SK-N-DZ (cell line): ENCODE results near the gene ATG10.
"Not testable (repeated sequence)": the region's sequence is repeated elsewhere in the genome, so short reads cannot be mapped to it uniquely, and the experiment has no call there.

Source experiments
- DNase-seq: peaks from one replicate; pipeline ENCODE4 v3.0.0-alpha.2; 2015; ENCODE audit warnings: low spot score

Gene ATG10

GRCh38 chr5:82218374-82219156 is 246.7 kb downstream of the ATG10 start:
- DNase-seq: no peak

DNA sequence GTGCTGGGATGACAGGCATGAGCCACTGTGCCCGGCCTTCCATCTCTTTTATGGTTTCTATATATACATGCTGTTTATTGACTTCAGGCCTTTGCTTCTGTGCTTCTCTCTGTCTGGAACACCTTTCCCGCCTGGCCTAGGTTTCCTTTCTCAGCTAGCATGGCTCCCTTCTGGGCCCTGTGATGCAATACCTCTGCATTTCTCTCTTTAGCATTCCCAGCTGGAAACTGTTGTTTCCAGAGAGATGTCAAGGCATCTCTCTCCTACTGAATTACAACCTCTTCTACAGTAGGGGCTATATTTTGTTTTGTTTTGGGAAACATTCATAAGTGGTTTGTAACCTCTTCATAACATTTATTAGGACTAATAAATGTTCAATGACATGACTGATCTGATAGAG is 249.2 kb downstream of the ATG10 start:
- DNase-seq: no peak

DNA sequence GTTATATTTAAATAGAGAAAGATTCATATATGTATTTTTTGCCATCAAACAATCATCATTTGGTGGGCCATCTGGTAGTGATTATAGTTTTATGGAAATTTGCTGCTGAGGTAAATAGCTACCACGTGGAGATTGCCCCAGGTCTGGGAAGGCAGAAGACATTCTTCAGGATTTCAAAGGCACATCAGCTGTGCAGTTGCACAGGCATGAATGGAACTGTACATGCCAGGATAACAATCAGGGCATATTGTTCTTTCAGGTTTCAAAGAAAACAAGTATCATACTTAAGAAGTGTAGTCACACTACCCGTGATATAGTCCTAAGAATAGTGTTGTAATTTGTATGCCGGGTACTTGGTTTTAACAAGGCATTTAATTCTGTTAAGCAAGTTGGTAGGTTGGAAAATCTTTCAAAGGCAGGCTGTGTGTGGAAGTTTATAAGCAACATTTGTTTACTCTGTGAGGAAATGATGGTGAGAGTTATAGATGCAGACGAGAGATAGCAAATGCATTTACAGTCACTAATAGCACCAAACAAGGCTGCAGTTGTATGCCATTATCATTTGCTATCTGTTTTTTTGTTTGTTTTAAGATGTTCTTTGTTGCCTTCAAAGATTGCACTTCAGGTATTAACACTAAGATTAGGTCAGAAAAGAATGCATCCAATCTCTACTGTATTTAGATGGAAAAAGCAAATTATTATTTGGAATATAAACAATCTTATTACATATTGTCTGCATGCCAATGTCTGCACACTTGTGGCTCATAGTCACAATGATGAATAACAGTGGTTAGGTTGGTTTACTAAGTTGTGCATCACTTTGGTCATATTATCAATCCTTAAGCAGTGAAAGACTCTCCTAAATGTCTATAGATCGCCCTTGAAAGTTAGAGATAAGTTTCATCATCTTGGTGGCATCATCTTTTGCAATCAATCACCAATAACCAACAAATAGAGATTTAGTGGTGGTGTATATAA is 251.1 kb downstream of the ATG10 start:
- DNase-seq: no peak

- peak; percentile 68 for DNase-seq
These were observed 253.8 kb downstream of the ATG10 start for GRCh38 chr5:82225525-82226172.

DNA sequence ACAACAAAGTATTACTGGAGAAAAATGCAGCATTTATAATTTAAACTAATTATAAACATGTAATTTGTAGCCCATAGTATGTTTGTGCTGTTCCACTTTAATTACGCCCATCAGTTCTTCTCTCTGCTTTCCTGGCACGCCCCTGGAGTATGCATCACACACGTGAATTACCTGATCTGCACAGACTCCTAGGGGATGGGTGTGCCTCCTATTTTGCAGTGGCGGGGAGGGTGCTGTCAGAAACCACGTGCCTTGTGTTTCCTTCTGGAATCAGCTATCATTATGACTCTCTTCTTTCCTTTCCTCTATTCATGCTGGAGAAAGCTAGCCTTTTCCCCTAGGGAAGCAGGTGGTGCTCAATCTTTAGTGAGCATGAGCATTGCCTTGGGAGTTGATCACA is 263.1 kb downstream of the ATG10 start:
- DNase-seq: no peak

- DNase-seq: peak; percentile 5
These were observed 272.3 kb downstream of the ATG10 start for GRCh38 chr5:82244151-82244550.

GRCh38 chr5:82244854-82245635 is 273.2 kb downstream of the ATG10 start:
- DNase-seq: peak; percentile 12

- no peak for DNase-seq
These were observed 275.2 kb downstream of the ATG10 start for GRCh38 chr5:82246960-82247574.

- no peak for DNase-seq
These were observed 280.9 kb downstream of the ATG10 start for GRCh38 chr5:82252744-82253143.

- no peak for DNase-seq
These were observed 284.0 kb downstream of the ATG10 start for GRCh38 chr5:82255844-82256243.

DNA sequence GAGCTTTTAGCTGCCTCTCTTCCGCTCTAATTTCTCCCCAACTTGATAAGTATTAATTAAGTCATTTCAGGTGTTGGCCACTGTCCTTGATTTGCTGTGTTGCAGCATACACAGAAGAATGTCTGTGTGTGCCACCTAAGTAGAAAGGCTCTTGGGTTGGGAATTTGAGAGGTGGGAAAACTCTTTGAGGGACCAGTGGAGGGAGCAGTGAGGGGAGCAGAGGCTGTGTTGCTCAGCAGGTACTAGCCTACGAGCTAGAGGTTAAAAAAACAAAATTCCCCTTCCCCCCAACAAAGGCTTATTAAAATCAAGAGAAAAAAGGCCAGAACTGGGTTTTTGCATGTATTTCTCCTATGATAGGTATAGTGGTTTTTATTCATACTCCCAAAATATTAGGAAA is 285.4 kb downstream of the ATG10 start:
- no peak for DNase-seq

DNA sequence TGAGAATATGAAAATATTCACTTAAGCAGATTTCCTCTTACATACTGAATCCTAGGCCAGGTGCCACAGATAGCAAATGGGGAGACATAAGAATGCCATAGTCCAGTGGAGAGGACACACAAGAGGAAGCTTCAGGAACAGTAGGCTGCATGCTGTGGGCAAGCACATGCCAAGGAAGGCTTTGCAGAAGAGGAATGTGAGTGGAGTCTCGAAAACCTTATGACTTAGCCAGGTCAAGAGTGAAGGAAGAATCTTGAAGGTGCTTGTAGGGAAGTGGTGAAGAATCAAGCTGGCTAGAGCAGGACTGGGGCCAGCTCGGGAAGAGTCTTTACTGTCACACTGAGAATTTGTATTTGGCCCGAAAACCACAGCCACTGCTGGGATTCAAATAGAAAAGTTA is 285.9 kb downstream of the ATG10 start:
- no peak for DNase-seq

GRCh38 chr5:82259172-82259800 is 287.5 kb downstream of the ATG10 start:
- no peak for DNase-seq

- no peak for DNase-seq
These were observed 293.2 kb downstream of the ATG10 start for GRCh38 chr5:82265047-82265446.

DNA sequence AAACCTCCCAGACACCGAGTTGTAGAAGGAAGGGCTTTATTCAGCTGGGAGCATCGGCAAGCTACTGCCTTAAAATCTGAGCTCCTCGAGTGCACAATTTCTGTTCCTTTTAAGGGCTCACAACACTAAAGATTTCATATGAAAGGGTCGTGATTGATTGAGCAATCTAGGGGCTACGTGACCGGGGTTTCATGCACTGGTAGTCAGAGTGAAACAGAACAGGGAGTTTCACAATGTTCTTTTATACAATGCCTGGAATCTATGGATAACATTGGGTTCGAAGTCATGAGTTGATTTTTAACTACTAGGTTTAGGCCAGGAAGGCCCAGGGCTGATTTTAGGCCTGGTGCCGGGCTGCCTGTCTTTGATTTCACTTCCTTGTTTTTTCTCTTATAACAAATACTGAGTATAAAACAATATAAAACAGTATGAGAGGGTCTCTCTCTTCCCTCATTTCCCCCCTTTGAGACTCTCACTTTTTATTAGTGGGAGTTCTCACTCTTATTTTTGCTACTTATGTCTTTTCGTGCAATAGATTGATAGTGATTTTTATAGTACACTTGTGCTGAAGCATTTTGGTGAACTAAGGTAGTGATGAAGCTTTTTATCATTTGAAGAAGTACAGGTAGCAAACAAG is 295.6 kb downstream of the ATG10 start:
- DNase-seq: not testable (repeated sequence)

DNA sequence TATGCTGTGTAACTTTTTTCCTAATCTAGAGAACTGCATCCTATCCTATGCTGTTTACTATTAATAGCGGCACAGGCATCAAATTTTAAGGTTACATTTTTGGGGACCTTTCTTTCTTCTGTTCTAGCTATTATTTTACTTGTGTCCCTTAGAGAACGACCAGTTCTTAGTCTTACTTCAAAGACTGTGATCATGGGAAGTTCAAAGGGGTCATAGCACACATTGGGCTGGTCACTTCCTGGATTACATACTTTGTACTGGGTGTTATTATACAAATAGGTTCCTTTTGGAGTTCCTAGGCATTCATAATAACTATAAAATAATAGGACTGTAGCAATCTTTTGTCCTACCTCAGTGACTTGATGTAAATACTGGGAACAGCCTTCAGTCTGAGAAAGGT is 297.5 kb downstream of the ATG10 start:
- not testable (repeated sequence) for DNase-seq

DNA sequence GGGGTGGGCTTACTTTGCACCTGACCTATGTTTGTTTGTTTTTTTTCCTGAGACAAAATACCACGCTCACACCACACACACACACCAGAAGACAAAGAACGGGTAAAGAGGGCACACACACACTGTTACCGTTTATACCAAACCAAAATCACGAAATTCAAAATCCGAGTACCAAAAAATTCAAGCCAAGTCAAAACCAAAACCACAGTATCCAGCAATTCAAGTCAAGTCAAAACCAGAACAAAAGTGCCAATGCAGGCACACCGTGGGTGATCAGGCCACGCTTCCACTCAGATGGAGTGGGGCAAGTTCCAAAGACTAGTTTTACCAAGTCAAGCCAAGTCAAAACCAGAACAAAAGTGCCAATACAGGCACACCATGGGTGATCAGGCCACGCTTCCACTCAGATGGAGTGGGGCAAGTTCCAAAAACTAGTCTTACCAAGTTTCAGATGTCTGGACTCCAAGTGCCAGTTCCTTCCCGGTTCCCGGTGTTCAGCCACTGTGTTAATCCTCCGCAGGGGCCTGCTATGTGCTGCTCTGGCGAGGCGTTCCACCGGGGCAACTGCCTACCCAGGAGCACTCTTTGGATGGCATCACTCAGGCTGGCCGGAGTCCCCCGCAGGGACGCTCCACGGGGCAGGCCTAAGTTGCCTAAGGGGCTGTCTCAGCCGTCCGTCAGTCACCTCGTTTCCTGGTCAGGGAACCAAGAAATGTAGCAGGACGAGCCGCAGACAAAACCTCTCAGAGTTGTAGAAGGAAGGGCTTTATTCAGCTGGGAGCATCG is 300.9 kb downstream of the ATG10 start:
- not testable (repeated sequence) for DNase-seq

DNA sequence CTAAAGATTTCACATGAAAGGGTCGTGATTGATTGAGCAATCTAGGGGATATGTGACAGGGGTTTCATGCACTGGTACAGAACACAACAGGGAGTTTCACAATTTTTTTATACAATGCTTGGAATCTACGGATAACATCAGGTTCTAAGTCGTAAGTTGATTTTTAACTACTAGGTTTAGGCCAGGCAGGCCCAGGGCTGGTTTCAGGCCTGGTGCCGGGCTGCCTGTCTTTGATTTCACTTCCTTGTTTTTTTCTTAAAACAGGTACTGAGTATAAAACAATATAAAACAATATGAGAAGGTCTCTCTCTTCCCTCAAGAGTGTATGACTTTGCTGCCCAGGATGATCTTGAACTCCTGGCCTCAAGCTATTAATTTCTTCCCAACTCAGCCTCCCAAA is 301.6 kb downstream of the ATG10 start:
- DNase-seq: not testable (repeated sequence)
